ENCODE data around the gene PCDHA6. TPM values are rescaled to one million over a fixed set of nuclear protein-coding genes. Genes with fewer than 3 reads are reported as not detected.

PCDHA6 gene
- total and polyA plus RNA-seq, 2 experiments from 2014 or later, result 2.1 to 5.2 TPM

GRCh38 chr5:140877262-140877581, 49.5 kb downstream of the PCDHA6 start (continued):
- no peak for TF ChIP-seq STAT1 (IDR thresholded peaks at IDR 0.05; ENCODE audit: unreplicated experiment)

Other genes starting within 250 kb of the PCDHA6 start
- gene CD14, start 194.8 kb upstream of the PCDHA6 start, total RNA-seq (2014; rRNA removed; shearing (Covaris generic)), result not detected in 2 replicates
- 0.17 TPM in 1 of 2 replicates, not detected in the other for gene CD14, start 194.8 kb upstream of the PCDHA6 start, polyA plus RNA-seq (2016; fragmentation: Nextera tagmentation; extraction: Ambion mirVana)
- gene TMCO6, start 188.5 kb upstream of the PCDHA6 start, total RNA-seq (2014; rRNA removed; shearing (Covaris generic)), result 19.9 and 37.4 TPM in 2 replicates
- 18.7 and 19.0 TPM in 2 replicates for gene TMCO6, start 188.5 kb upstream of the PCDHA6 start, polyA plus RNA-seq (2016; fragmentation: Nextera tagmentation; extraction: Ambion mirVana)
- 48.8 and 55.7 TPM in 2 replicates for gene NDUFA2, start 180.3 kb upstream of the PCDHA6 start, total RNA-seq (2014; rRNA removed; shearing (Covaris generic))
- gene NDUFA2, start 180.3 kb upstream of the PCDHA6 start, polyA plus RNA-seq (2016; fragmentation: Nextera tagmentation; extraction: Ambion mirVana), result 292 and 317 TPM in 2 replicates
- 58.9 and 77.3 TPM in 2 replicates for gene IK, start 180.1 kb upstream of the PCDHA6 start, total RNA-seq (2014; rRNA removed; shearing (Covaris generic))
- 116 and 128 TPM in 2 replicates for gene IK, start 180.1 kb upstream of the PCDHA6 start, polyA plus RNA-seq (2016; fragmentation: Nextera tagmentation; extraction: Ambion mirVana)
- 18.0 and 22.7 TPM in 2 replicates for gene WDR55, start 163.1 kb upstream of the PCDHA6 start, total RNA-seq (2014; rRNA removed; shearing (Covaris generic))
- 9.3 and 9.6 TPM in 2 replicates for gene WDR55, start 163.1 kb upstream of the PCDHA6 start, polyA plus RNA-seq (2016; fragmentation: Nextera tagmentation; extraction: Ambion mirVana)
- gene DND1, start 154.4 kb upstream of the PCDHA6 start, total RNA-seq (2014; rRNA removed; shearing (Covaris generic)), result 15.5 and 22.0 TPM in 2 replicates
- gene DND1, start 154.4 kb upstream of the PCDHA6 start, polyA plus RNA-seq (2016; fragmentation: Nextera tagmentation; extraction: Ambion mirVana), result 7.3 and 8.1 TPM in 2 replicates
- 57.8 and 58.8 TPM in 2 replicates for gene HARS1, start 136.6 kb upstream of the PCDHA6 start, total RNA-seq (2014; rRNA removed; shearing (Covaris generic))
- 48.6 and 51.6 TPM in 2 replicates for gene HARS1, start 136.6 kb upstream of the PCDHA6 start, polyA plus RNA-seq (2016; fragmentation: Nextera tagmentation; extraction: Ambion mirVana)
- gene HARS2, start 136.5 kb upstream of the PCDHA6 start, total RNA-seq (2014; rRNA removed; shearing (Covaris generic)), result 21.6 and 29.6 TPM in 2 replicates
- gene HARS2, start 136.5 kb upstream of the PCDHA6 start, polyA plus RNA-seq (2016; fragmentation: Nextera tagmentation; extraction: Ambion mirVana), result 12.7 and 14.4 TPM in 2 replicates
- 26.4 and 35.6 TPM in 2 replicates for gene ZMAT2, start 127.5 kb upstream of the PCDHA6 start, total RNA-seq (2014; rRNA removed; shearing (Covaris generic))
- 45.1 and 50.6 TPM in 2 replicates for gene ZMAT2, start 127.5 kb upstream of the PCDHA6 start, polyA plus RNA-seq (2016; fragmentation: Nextera tagmentation; extraction: Ambion mirVana)
- 1.6 and 3.2 TPM in 2 replicates for gene PCDHA1, start 41.8 kb upstream of the PCDHA6 start, total RNA-seq (2014; rRNA removed; shearing (Covaris generic))
- 0.52 and 0.81 TPM in 2 replicates for gene PCDHA1, start 41.8 kb upstream of the PCDHA6 start, polyA plus RNA-seq (2016; fragmentation: Nextera tagmentation; extraction: Ambion mirVana)
- 2.2 and 2.4 TPM in 2 replicates for gene PCDHA2, start 33.1 kb upstream of the PCDHA6 start, total RNA-seq (2014; rRNA removed; shearing (Covaris generic))
- gene PCDHA2, start 33.1 kb upstream of the PCDHA6 start, polyA plus RNA-seq (2016; fragmentation: Nextera tagmentation; extraction: Ambion mirVana), result 0.99 and 1.3 TPM in 2 replicates
- gene PCDHA3, start 26.9 kb upstream of the PCDHA6 start, total RNA-seq (2014; rRNA removed; shearing (Covaris generic)), result 4.0 TPM in 2 replicates
- 0.87 and 1.2 TPM in 2 replicates for gene PCDHA3, start 26.9 kb upstream of the PCDHA6 start, polyA plus RNA-seq (2016; fragmentation: Nextera tagmentation; extraction: Ambion mirVana)
- gene PCDHA4, start 20.9 kb upstream of the PCDHA6 start, total RNA-seq (2014; rRNA removed; shearing (Covaris generic)), result 9.6 and 12.5 TPM in 2 replicates
- gene PCDHA4, start 20.9 kb upstream of the PCDHA6 start, polyA plus RNA-seq (2016; fragmentation: Nextera tagmentation; extraction: Ambion mirVana), result 1.6 and 1.8 TPM in 2 replicates
- gene PCDHA5, start 6.3 kb upstream of the PCDHA6 start, total RNA-seq (2014; rRNA removed; shearing (Covaris generic)), result 1.4 and 3.1 TPM in 2 replicates
- 0.61 and 0.86 TPM in 2 replicates for gene PCDHA5, start 6.3 kb upstream of the PCDHA6 start, polyA plus RNA-seq (2016; fragmentation: Nextera tagmentation; extraction: Ambion mirVana)
- 6.9 and 8.7 TPM in 2 replicates for gene PCDHA7, start 6.3 kb downstream of the PCDHA6 start, total RNA-seq (2014; rRNA removed; shearing (Covaris generic))
- 1.3 and 1.7 TPM in 2 replicates for gene PCDHA7, start 6.3 kb downstream of the PCDHA6 start, polyA plus RNA-seq (2016; fragmentation: Nextera tagmentation; extraction: Ambion mirVana)
- gene PCDHA8, start 13.2 kb downstream of the PCDHA6 start, total RNA-seq (2014; rRNA removed; shearing (Covaris generic)), result 1.4 and 3.1 TPM in 2 replicates
- 0.56 and 0.86 TPM in 2 replicates for gene PCDHA8, start 13.2 kb downstream of the PCDHA6 start, polyA plus RNA-seq (2016; fragmentation: Nextera tagmentation; extraction: Ambion mirVana)
- 3.2 and 3.3 TPM in 2 replicates for gene PCDHA9, start 20.4 kb downstream of the PCDHA6 start, total RNA-seq (2014; rRNA removed; shearing (Covaris generic))
- gene PCDHA9, start 20.4 kb downstream of the PCDHA6 start, polyA plus RNA-seq (2016; fragmentation: Nextera tagmentation; extraction: Ambion mirVana), result 1.1 and 1.6 TPM in 2 replicates
- gene PCDHA10, start 27.9 kb downstream of the PCDHA6 start, total RNA-seq (2014; rRNA removed; shearing (Covaris generic)), result 11.6 and 12.2 TPM in 2 replicates
- 3.9 and 4.1 TPM in 2 replicates for gene PCDHA10, start 27.9 kb downstream of the PCDHA6 start, polyA plus RNA-seq (2016; fragmentation: Nextera tagmentation; extraction: Ambion mirVana)
- gene PCDHA11, start 41.0 kb downstream of the PCDHA6 start, total RNA-seq (2014; rRNA removed; shearing (Covaris generic)), result 22.9 and 26.5 TPM in 2 replicates
- gene PCDHA11, start 41.0 kb downstream of the PCDHA6 start, polyA plus RNA-seq (2016; fragmentation: Nextera tagmentation; extraction: Ambion mirVana), result 8.5 and 11.6 TPM in 2 replicates
- 12.7 and 17.7 TPM in 2 replicates for gene PCDHA12, start 47.3 kb downstream of the PCDHA6 start, total RNA-seq (2014; rRNA removed; shearing (Covaris generic))
- 5.1 and 5.6 TPM in 2 replicates for gene PCDHA12, start 47.3 kb downstream of the PCDHA6 start, polyA plus RNA-seq (2016; fragmentation: Nextera tagmentation; extraction: Ambion mirVana)
- 4.3 and 9.8 TPM in 2 replicates for gene PCDHA13, start 54.2 kb downstream of the PCDHA6 start, total RNA-seq (2014; rRNA removed; shearing (Covaris generic))
- 0.59 and 1.2 TPM in 2 replicates for gene PCDHA13, start 54.2 kb downstream of the PCDHA6 start, polyA plus RNA-seq (2016; fragmentation: Nextera tagmentation; extraction: Ambion mirVana)
- gene PCDHAC1, start 98.3 kb downstream of the PCDHA6 start, total RNA-seq (2014; rRNA removed; shearing (Covaris generic)), result 9.9 and 12.1 TPM in 2 replicates
- gene PCDHAC1, start 98.3 kb downstream of the PCDHA6 start, polyA plus RNA-seq (2016; fragmentation: Nextera tagmentation; extraction: Ambion mirVana), result 0.50 and 0.53 TPM in 2 replicates
- 11.8 and 13.1 TPM in 2 replicates for gene PCDHAC2, start 138.5 kb downstream of the PCDHA6 start, total RNA-seq (2014; rRNA removed; shearing (Covaris generic))
- gene PCDHAC2, start 138.5 kb downstream of the PCDHA6 start, polyA plus RNA-seq (2016; fragmentation: Nextera tagmentation; extraction: Ambion mirVana), result 0.54 and 1.8 TPM in 2 replicates
- gene PCDHB1, start 223.4 kb downstream of the PCDHA6 start, total RNA-seq (2014; rRNA removed; shearing (Covaris generic)), result 0.03 and 0.08 TPM in 2 replicates
- gene PCDHB1, start 223.4 kb downstream of the PCDHA6 start, polyA plus RNA-seq (2016; fragmentation: Nextera tagmentation; extraction: Ambion mirVana), result 0.05 and 0.09 TPM in 2 replicates

Measured in GM23338 (cell line).